Sigmoid colon (tissue), 4 donors: Measurements from ENCODE around the gene SMCHD1.

Experiments
- CTCF ChIP-seq, 4 experiments: fragments of 450-650 bp in 3 of 4; fragments of 200-600 bp in 1 of 4; IDR thresholded peaks; one replicate each; pipeline ENCODE4 v1.5.1; 2016 to 2019; ENCODE audit warnings: antibody characterized with exemption in 4 of 4, mild to moderate bottlenecking in 3 of 4, moderate library complexity in 2 of 4
- EP300 ChIP-seq, 4 donors: sonication (generic); formaldehyde crosslinking; IDR thresholded peaks; one replicate each; pipeline ENCODE4 v1.6.1; 2017; ENCODE audit warnings: antibody characterized with exemption in 4 of 4
- POLR2A ChIP-seq, 2 donors: fragments of 450-650 bp; IDR thresholded peaks; one replicate each; pipeline ENCODE4 v1.6.1; 2016; ENCODE audit warnings: antibody characterized with exemption in 2 of 2, mild to moderate bottlenecking in 2 of 2, moderate library complexity in 2 of 2

GRCh38 chr18:2618009-2618408, 37.5 kb upstream of the SMCHD1 start:
- no peak for TF ChIP-seq CTCF (IDR thresholded peaks at IDR 0.05)
- no peak for TF ChIP-seq POLR2A (IDR thresholded peaks at IDR 0.05)
- TF ChIP-seq EP300 (IDR thresholded peaks at IDR 0.05): no peak
